Uterus (tissue), 4 donors: Measurements from ENCODE around the gene SLC12A6. TPM values are rescaled to one million over a fixed set of nuclear protein-coding genes. Genes with fewer than 3 reads are reported as not detected.

ENCODE experiments used
- DNase-seq, 2 donors: peaks; one replicate each; pipeline ENCODE4 v3.0.0-alpha.2; 2019 to 2020
- H3K27ac ChIP-seq, 2 donors: fragments of 200-600 bp; sonication (generic); 1 replicate in 1 of 2; 2 replicates in 1 of 2; pipeline ENCODE4 v1.5.1; 2016 to 2018
- H3K27me3 ChIP-seq, 2 donors: fragments of 200-600 bp; sonication (generic); one replicate each; pipeline ENCODE4 v1.5.1; 2018 to 2019; ENCODE audit warnings: control low read depth in 1 of 2
- H3K36me3 ChIP-seq, 2 donors: fragments of 200-600 bp; sonication (generic); one replicate each; pipeline ENCODE4 v1.5.1; 2019; ENCODE audit warnings: control low read depth in 1 of 2
- H3K4me1 ChIP-seq, 2 donors: fragments of 200-600 bp; sonication (generic); one replicate each; pipeline ENCODE4 v1.5.1; 2018 to 2019; ENCODE audit warnings: control low read depth in 1 of 2
- H3K4me3 ChIP-seq, 2 donors: fragments of 200-600 bp; sonication (generic); 1 replicate in 1 of 2; 2 replicates in 1 of 2; pipeline ENCODE4 v1.5.1; 2018 to 2019; ENCODE audit warnings: mild to moderate bottlenecking in 1 of 2
- H3K9me3 ChIP-seq, 2 donors: fragments of 200-600 bp; sonication (generic); one replicate each; pipeline ENCODE4 v1.5.1; 2019; ENCODE audit warnings: control low read depth in 1 of 2
- CTCF ChIP-seq, 4 experiments: fragments of 200-600 bp in 2 of 4; fragments of 450-650 bp in 2 of 4; sonication (generic) in 2 of 4; IDR thresholded peaks; one replicate each; pipeline ENCODE4 v1.5.1; 2016 to 2019; ENCODE audit warnings: antibody characterized with exemption in 4 of 4, mild to moderate bottlenecking in 2 of 4, moderate library complexity in 1 of 4
- POLR2A ChIP-seq, 2 donors: fragments of 450-650 bp; IDR thresholded peaks; one replicate each; pipeline ENCODE4 v1.6.1; 2016; ENCODE audit warnings: antibody characterized with exemption in 2 of 2, mild to moderate bottlenecking in 1 of 2, moderate library complexity in 1 of 2
- intact Hi-C: fragments of 100-400 bp; cut with DNase I; formaldehyde crosslinking; loops from one replicate; pipeline ENCODE4 v1.15.1; 2023; ENCODE audit warnings: low total_unique reads
- total RNA-seq, 4 donors: library from RNA; depleted of rRNA in 3 of 4; stranded (reverse); fragments of >200 nt in 3 of 4; gene quantifications; one replicate each; pipeline versions ENCODE4 v1.1.0 to v1.2.4, GENCODE V29; 2014 to 2023
- donor health status: DM: yes; HTN: yes; CAD: no.

Gene SLC12A6
- total RNA-seq, 4 donors from 2014 or later: 16.8 to 26.9 (median 22.2) TPM

GRCh38 chr15:34311563-34311962 lies 26.0 kb downstream of the SLC12A6 start:
- Histone ChIP-seq H3K4me1 (peaks cover 0 to 3% of the 10 kb centered on the region in 2 donors), H3K27me3 (no peaks in the 10 kb centered on the region), H3K36me3 (no peaks in the 10 kb centered on the region), H3K9me3 (no peaks in the 10 kb centered on the region), H3K4me3 (no peak overlapping the region), H3K27ac (no peak overlapping the region)
- TF ChIP-seq POLR2A (IDR thresholded peaks at IDR 0.05) (no peak), CTCF (IDR thresholded peaks at IDR 0.05) (no peak)
- intact Hi-C loops: no loop called here
- no peak for DNase-seq

- no peak for DNase-seq
- H3K27ac ChIP-seq: no peak overlapping the region
- H3K9me3 ChIP-seq: no peaks in the 10 kb centered on the region
- intact Hi-C loops: no loop called here
- no peak overlapping the region for H3K4me3 ChIP-seq
- H3K36me3 ChIP-seq: no peaks in the 10 kb centered on the region
- no peaks in the 10 kb centered on the region for H3K27me3 ChIP-seq
- H3K4me1 ChIP-seq: no peaks in the 10 kb centered on the region
- TF ChIP-seq POLR2A (IDR thresholded peaks at IDR 0.05): no peak
- TF ChIP-seq CTCF (IDR thresholded peaks at IDR 0.05): no peak
Observed at GRCh38 chr15:34304613-34305012, 33.0 kb downstream of the SLC12A6 start.

GRCh38 chr15:34301058-34301457 lies 36.5 kb downstream of the SLC12A6 start:
- intact Hi-C loops: no loop called here
- DNase-seq: no peak
- TF ChIP-seq CTCF (IDR thresholded peaks at IDR 0.05) (no peak), POLR2A (IDR thresholded peaks at IDR 0.05) (no peak)
- Histone ChIP-seq H3K9me3 (no peaks in the 10 kb centered on the region), H3K4me1 (no peaks in the 10 kb centered on the region), H3K4me3 (no peak overlapping the region), H3K36me3 (no peaks in the 10 kb centered on the region), H3K27ac (no peak overlapping the region), H3K27me3 (no peaks in the 10 kb centered on the region)

- peak overlapping the region; percentile 36 to 60 for H3K27ac ChIP-seq
- no peaks in the 10 kb centered on the region for H3K9me3 ChIP-seq
- no peaks in the 10 kb centered on the region for H3K27me3 ChIP-seq
- no peaks in the 10 kb centered on the region for H3K36me3 ChIP-seq
- TF ChIP-seq CTCF (IDR thresholded peaks at IDR 0.05): no peak
- no peak for TF ChIP-seq POLR2A (IDR thresholded peaks at IDR 0.05)
- no peak for DNase-seq
- intact Hi-C loops: no loop called here
- no peak overlapping the region for H3K4me3 ChIP-seq
- H3K4me1 ChIP-seq: no peaks in the 10 kb centered on the region
Observed at GRCh38 chr15:34297059-34297458, 40.5 kb downstream of the SLC12A6 start.

- no peak for DNase-seq
- Histone ChIP-seq H3K4me1 (no peaks in the 10 kb centered on the region), H3K36me3 (no peaks in the 10 kb centered on the region), H3K27me3 (no peaks in the 10 kb centered on the region), H3K4me3 (no peak overlapping the region), H3K27ac (no peak overlapping the region), H3K9me3 (no peaks in the 10 kb centered on the region)
- intact Hi-C loops: no loop called here
- TF ChIP-seq CTCF (IDR thresholded peaks at IDR 0.05) (no peak), POLR2A (IDR thresholded peaks at IDR 0.05) (no peak)
Observed at GRCh38 chr15:34292621-34293020, 45.0 kb downstream of the SLC12A6 start.
